ENCODE data around the gene ORMDL3.

DNA sequence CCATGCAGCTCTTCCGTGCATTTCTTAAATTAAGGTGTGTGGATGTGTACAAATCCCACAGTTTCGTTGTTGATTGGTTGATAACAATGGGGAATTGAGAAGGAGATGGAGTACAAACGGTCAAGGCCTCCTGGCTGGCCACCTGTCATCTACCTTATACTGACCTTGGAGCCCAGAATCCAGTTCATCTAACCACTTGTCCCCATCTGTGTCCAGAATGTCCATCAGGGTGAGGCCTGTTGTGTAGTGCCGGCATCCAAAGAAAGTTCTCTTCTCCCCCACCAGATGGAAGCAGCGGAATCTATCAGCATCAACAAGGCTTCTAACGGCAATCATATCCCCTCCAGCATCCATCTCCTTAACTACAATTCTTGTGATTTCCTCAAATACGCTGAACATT, 10.5 kb downstream of the ORMDL3 start:
- TF ChIP-seq, protein P1, sequence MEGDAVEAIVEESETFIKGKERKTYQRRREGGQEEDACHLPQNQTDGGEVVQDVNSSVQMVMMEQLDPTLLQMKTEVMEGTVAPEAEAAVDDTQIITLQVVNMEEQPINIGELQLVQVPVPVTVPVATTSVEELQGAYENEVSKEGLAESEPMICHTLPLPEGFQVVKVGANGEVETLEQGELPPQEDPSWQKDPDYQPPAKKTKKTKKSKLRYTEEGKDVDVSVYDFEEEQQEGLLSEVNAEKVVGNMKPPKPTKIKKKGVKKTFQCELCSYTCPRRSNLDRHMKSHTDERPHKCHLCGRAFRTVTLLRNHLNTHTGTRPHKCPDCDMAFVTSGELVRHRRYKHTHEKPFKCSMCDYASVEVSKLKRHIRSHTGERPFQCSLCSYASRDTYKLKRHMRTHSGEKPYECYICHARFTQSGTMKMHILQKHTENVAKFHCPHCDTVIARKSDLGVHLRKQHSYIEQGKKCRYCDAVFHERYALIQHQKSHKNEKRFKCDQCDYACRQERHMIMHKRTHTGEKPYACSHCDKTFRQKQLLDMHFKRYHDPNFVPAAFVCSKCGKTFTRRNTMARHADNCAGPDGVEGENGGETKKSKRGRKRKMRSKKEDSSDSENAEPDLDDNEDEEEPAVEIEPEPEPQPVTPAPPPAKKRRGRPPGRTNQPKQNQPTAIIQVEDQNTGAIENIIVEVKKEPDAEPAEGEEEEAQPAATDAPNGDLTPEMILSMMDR (conservative IDR thresholded peaks at IDR 0.05) = no peak
- no peak for TF ChIP-seq ZFX (IDR thresholded peaks at IDR 0.05)

Data from C4-2B (cell line).